GM12874 (cell line): Measurements from ENCODE around the gene XPOT.

Source experiments
- CTCF ChIP-seq: IDR thresholded peaks from 2 replicates; pipeline ENCODE4 v1.5.1; 2011; ENCODE audit warnings: low read depth, mild to moderate bottlenecking, control low read depth, low read length, moderate library complexity; ENCODE audit not compliant: insufficient read depth

Gene XPOT

DNA sequence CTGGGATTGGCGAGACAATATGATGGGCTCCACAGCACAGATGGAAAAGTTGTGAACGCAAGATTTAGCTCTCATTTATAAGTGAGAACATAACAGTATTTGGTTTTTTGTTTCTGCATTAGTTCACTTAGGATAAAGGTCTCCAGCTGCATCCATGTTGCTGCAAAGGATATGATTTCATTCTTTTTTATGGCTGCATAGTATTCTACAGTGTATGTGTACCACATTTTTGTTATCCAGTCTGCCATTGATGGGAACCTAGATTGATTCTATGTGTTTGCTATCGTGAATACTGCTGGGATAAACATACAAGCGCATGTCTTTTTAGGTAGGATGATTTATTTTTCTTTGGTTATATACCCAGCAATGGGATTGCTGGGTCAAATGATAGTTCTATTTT is 71.3 kb downstream of the XPOT start:
- TF ChIP-seq CTCF, result no peak

DNA sequence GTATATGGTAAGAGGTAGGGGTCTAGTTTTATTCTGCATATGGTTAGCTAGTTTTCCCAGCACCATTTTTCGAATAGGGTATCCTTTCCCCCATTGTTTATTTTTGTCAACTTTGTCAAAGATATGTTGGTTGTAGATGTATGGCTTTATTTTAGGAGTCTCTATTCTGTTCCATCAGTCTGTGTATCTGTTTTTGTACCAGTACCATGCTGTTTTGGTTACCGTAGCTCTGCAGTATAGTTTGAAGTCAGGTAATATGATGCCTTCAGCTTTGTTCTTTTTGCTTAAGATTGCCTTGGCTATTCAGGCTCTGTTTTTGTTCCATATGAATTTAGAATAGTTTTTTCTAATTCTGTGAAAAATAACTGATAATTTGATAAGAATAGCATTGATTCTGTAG is 72.7 kb downstream of the XPOT start:
- no peak for TF ChIP-seq CTCF

DNA sequence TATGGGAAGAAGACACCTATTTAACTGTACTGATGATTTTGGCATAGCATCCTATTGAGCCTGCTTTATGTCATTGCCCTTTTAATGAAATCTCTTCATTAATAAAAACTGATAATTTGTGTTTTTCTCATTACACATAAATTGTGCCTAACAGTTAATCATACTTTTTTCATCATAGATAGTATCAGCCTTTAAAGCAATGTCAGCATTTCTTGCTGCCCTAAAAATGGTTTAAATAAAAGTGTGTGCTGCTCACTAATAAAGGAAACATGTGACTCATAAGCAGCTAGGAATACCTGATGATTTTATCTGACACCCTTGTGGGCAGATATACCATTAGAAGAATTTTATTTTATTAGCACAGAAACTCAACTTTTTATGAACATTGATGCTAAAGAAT is 74.5 kb downstream of the XPOT start:
- TF ChIP-seq CTCF, result no peak

- TF ChIP-seq CTCF, result no peak
Measured at GRCh38 chr12:64480148-64480547, 76.0 kb downstream of the XPOT start.

DNA sequence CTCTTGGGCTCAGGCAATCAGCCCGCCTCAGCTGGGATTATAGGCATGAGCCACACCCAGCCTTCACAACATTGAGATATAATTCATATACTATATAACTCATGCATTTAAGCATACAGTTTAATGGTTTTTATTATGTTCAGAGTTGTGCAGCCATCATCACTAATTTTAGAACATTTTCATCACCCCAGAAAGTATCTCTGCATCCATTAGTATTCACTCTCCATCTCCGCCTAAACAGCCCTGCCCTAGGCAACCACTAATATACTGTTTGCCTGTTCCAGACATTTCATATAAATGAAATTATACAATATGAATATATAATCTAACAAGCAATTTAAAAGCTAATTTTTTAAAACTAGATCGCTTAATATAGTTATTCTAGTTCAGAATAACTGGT is 82.5 kb downstream of the XPOT start:
- no peak for TF ChIP-seq CTCF

- no peak for TF ChIP-seq CTCF
Measured at GRCh38 chr12:64491718-64492117, 87.5 kb downstream of the XPOT start.

DNA sequence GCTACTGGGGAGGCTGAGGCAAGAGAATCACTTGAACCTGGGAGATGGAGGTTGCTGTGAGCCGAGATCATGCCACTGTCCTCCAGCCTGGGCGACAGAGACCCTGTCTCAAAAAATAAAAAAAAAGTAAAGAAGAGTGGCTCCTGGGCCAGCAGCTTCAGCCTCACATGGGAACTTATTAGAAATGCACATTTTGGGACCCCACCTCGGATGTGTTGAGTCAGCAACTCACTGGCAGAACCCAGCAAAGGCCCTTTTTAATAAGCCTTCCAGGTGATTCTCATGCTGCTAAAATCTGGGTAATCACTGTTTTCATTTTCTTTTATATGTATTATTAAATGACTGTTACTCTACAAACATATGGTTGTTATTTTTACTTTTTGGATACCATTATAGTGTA is 89.3 kb downstream of the XPOT start:
- no peak for TF ChIP-seq CTCF

DNA sequence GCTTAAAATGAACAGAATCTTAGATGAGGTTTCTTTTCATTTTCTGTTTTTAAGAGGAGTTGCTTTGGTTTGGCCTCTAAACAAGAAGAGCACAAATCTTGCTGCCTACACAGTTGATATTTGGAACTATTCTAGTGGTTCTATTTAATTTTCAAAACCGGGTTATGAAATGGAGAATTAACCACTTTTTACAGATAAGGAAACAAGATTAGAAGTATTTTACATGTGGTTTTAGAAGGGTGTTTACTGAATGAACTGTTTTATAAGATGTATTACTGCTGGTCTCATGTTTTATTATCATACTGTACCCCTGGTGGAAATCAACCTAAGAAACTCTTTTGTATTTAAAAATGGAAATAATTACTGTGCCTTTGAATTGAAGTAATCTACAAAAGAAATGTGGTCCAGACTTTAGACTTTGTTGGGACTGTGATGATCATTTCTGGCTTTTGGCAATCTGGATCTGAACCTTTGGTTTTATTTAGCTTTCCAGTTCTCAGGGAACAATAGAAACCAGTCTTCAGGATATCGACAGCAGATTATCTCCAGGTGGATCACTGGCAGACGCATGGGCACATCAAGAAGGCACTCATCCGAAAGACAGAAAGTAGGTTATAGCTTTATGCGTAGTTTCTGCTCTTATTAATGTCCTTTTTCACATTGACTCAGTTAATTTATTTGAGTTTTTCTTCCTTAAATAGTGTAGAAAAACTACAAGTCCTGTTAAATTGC is 91.0 kb downstream of the XPOT start:
- no peak for TF ChIP-seq CTCF
